Measurements from ENCODE around the gene ERO1A.

DNA sequence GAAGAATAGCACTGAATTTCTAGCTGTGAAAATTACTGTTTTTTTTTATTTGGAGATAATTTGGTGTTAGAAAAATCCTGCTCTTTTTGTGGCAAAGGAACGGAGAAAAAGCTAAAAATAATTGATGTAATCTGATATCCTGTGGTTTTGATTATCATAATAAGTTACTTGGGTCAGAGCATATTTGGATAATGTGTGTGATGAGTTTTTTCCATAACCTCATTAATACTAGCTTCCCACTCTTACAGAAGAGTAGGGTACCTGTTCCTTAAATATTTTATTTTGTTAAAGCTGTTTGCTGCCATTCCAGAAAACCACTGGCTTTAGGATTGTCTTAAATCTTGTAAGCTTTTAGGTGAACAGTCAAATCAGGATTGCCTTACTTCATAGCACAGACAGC, 16.3 kb upstream of the ERO1A start:
- no peak for TF ChIP-seq ETV6 (CRISPR knock-in tag; IDR thresholded peaks at IDR 0.05)
- TF ChIP-seq NR3C1 (CRISPR knock-in tag; conservative IDR thresholded peaks at IDR 0.05; ENCODE audit: low read depth): no peak
- TF ChIP-seq, protein P1, sequence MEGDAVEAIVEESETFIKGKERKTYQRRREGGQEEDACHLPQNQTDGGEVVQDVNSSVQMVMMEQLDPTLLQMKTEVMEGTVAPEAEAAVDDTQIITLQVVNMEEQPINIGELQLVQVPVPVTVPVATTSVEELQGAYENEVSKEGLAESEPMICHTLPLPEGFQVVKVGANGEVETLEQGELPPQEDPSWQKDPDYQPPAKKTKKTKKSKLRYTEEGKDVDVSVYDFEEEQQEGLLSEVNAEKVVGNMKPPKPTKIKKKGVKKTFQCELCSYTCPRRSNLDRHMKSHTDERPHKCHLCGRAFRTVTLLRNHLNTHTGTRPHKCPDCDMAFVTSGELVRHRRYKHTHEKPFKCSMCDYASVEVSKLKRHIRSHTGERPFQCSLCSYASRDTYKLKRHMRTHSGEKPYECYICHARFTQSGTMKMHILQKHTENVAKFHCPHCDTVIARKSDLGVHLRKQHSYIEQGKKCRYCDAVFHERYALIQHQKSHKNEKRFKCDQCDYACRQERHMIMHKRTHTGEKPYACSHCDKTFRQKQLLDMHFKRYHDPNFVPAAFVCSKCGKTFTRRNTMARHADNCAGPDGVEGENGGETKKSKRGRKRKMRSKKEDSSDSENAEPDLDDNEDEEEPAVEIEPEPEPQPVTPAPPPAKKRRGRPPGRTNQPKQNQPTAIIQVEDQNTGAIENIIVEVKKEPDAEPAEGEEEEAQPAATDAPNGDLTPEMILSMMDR (IDR thresholded peaks at IDR 0.05): no peak
- TF ChIP-seq ZNF232 (CRISPR knock-in tag; IDR thresholded peaks at IDR 0.05): no peak
- TF ChIP-seq FOXK1 (CRISPR knock-in tag; IDR thresholded peaks at IDR 0.05): no peak
- no peak for TF ChIP-seq ZNF138 (CRISPR knock-in tag; conservative IDR thresholded peaks at IDR 0.05)
- TF ChIP-seq ATF1 (CRISPR knock-in tag; IDR thresholded peaks at IDR 0.05): no peak
- no peak for TF ChIP-seq ZNF121 (CRISPR knock-in tag; IDR thresholded peaks at IDR 0.05)
- TF ChIP-seq, protein P2, sequence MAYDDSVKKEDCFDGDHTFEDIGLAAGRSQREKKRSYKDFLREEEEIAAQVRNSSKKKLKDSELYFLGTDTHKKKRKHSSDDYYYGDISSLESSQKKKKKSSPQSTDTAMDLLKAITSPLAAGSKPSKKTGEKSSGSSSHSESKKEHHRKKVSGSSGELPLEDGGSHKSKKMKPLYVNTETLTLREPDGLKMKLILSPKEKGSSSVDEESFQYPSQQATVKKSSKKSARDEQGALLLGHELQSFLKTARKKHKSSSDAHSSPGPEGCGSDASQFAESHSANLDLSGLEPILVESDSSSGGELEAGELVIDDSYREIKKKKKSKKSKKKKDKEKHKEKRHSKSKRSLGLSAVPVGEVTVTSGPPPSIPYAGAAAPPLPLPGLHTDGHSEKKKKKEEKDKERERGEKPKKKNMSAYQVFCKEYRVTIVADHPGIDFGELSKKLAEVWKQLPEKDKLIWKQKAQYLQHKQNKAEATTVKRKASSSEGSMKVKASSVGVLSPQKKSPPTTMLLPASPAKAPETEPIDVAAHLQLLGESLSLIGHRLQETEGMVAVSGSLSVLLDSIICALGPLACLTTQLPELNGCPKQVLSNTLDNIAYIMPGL (CRISPR knock-in tag; IDR thresholded peaks at IDR 0.05): no peak
- TF ChIP-seq ZNF263 (CRISPR knock-in tag; IDR thresholded peaks at IDR 0.05; ENCODE audit: low read depth): no peak
